HEK293 (cell line): ENCODE data around the gene KATNAL1.

ENCODE experiments used
- CTCF ChIP-seq: fragments of 450-650 bp; formaldehyde crosslinking; IDR thresholded peaks from 2 replicates; pipeline ENCODE4 v1.5.1; 2016; ENCODE audit warnings: missing biosample characterization, missing genetic modification characterization
- KLF16 ChIP-seq: fragments of 450-650 bp; formaldehyde crosslinking; IDR thresholded peaks from 2 replicates; pipeline ENCODE4 v1.5.1; 2017; ENCODE audit warnings: missing biosample characterization, missing genetic modification characterization
- SP2 ChIP-seq: fragments of 450-650 bp; formaldehyde crosslinking; IDR thresholded peaks from 2 replicates; pipeline ENCODE4 v1.5.1; 2016; ENCODE audit warnings: missing biosample characterization, missing genetic modification characterization
- SP7 ChIP-seq: fragments of 450-650 bp; formaldehyde crosslinking; IDR thresholded peaks from 2 replicates; pipeline ENCODE4 v1.5.1; 2016; ENCODE audit warnings: missing biosample characterization, missing genetic modification characterization
- ZNF16 ChIP-seq: fragments of 450-650 bp; formaldehyde crosslinking; IDR thresholded peaks from 2 replicates; pipeline ENCODE4 v1.5.1; 2016; ENCODE audit warnings: low read depth, missing biosample characterization, missing genetic modification characterization
- ZNF274 ChIP-seq, 2 experiments: fragments of 200-500 bp in 1 of 2; fragments of 450-650 bp in 1 of 2; sonication (Bioruptor generic) in 1 of 2; formaldehyde crosslinking in 1 of 2; IDR thresholded peaks; 2 replicates each; pipeline versions ENCODE4 v1.5.1 to v1.6.1; 2014 to 2016; ENCODE audit warnings: borderline replicate concordance in 1 of 2, inconsistent platforms in 1 of 2, low read length in 1 of 2, missing biosample characterization in 1 of 2, missing genetic modification characterization in 1 of 2
- ZNF658 ChIP-seq: fragments of 450-650 bp; formaldehyde crosslinking; IDR thresholded peaks from 2 replicates; pipeline ENCODE4; 2016; ENCODE audit warnings: missing biosample characterization, missing genetic modification characterization

GRCh38 chr13:30165796-30166195, 141.6 kb downstream of the KATNAL1 start:
- TF ChIP-seq ZNF658 (no peak), CTCF (no peak), ZNF16 (no peak), KLF16 (no peak), ZNF274 (IDR thresholded peaks at IDR 0.05; ENCODE audit: low read length) (no peak), ZNF274 (tag by site-specific recombination; IDR thresholded peaks at IDR 0.05; ENCODE audit: borderline replicate concordance) (no peak), SP2 (tag by site-specific recombination) (no peak), SP7 (no peak)
